Neural progenitor cell (in vitro differentiated cells): Measurements from ENCODE around the gene AVEN. TPM values are rescaled to one million over a fixed set of nuclear protein-coding genes. Genes with fewer than 3 reads are reported as not detected.

Experiments
- DNase-seq: peaks from one replicate; pipeline ENCODE4 v3.0.0-alpha.2; 2016; ENCODE audit warnings: low spot score
- H2AFZ ChIP-seq: fragments of 200-600 bp; sonication (generic); replicated peaks from 2 replicates; pipeline ENCODE4 v1.6.1; 2016; ENCODE audit warnings: antibody characterized with exemption
- H3F3A ChIP-seq: fragments of 200-600 bp; sonication (generic); 2 replicates; pipeline ENCODE4 v1.6.1; 2016; ENCODE audit warnings: antibody characterized with exemption, low read depth
- H3K27ac ChIP-seq: fragments of 200-600 bp; sonication (generic); 2 replicates; pipeline ENCODE4 v1.5.1; 2016; ENCODE audit warnings: mild to moderate bottlenecking
- H3K27me3 ChIP-seq: fragments of 200-600 bp; sonication (generic); 2 replicates; pipeline ENCODE4 v1.6.1; 2016; ENCODE audit warnings: mild to moderate bottlenecking, moderate library complexity
- H3K36me3 ChIP-seq: fragments of 200-600 bp; sonication (generic); 2 replicates; pipeline ENCODE4 v1.5.1; 2016
- H3K4me1 ChIP-seq: fragments of 200-600 bp; sonication (generic); 2 replicates; pipeline ENCODE4 v1.6.1; 2016; ENCODE audit warnings: mixed run types
- H3K4me2 ChIP-seq: fragments of 200-600 bp; sonication (generic); 2 replicates; pipeline ENCODE4 v1.6.1; 2016
- H3K4me3 ChIP-seq: fragments of 200-600 bp; sonication (generic); 2 replicates; pipeline ENCODE4 v1.5.1; 2016
- H3K79me2 ChIP-seq: fragments of 200-600 bp; sonication (generic); 2 replicates; pipeline ENCODE4 v1.6.1; 2016; ENCODE audit warnings: low read depth
- H3K9ac ChIP-seq: fragments of 200-600 bp; sonication (generic); 2 replicates; pipeline ENCODE4 v1.6.1; 2016
- H3K9me3 ChIP-seq: fragments of 200-600 bp; sonication (generic); 2 replicates; pipeline ENCODE4 v1.5.1; 2016; ENCODE audit warnings: low read depth
- H4K20me1 ChIP-seq: fragments of 200-600 bp; sonication (generic); 2 replicates; pipeline ENCODE4 v1.6.1; 2016; ENCODE audit warnings: low read depth
- H3K27ac Mint-ChIP-seq: 3 replicates; pipeline ENCODE4 v1.8.0; 2021; ENCODE audit warnings: mixed read lengths
- H3K27me3 Mint-ChIP-seq: 2 replicates; pipeline ENCODE4 v1.8.0; 2022; ENCODE audit warnings: low read depth, mild to moderate bottlenecking, inconsistent platforms, moderate library complexity, mixed read lengths; ENCODE audit not compliant: insufficient read depth
- H3K36me3 Mint-ChIP-seq: 3 replicates; pipeline ENCODE4 v1.8.0; 2021; ENCODE audit warnings: mixed read lengths
- H3K4me1 Mint-ChIP-seq: 3 replicates; pipeline ENCODE4 v1.8.0; 2021; ENCODE audit warnings: mixed read lengths
- H3K4me3 Mint-ChIP-seq: 3 replicates; pipeline ENCODE4 v1.8.0; 2021; ENCODE audit warnings: mild to moderate bottlenecking, moderate library complexity, mixed read lengths
- H3K9me3 Mint-ChIP-seq: 3 replicates; pipeline ENCODE4 v1.8.0; 2020; ENCODE audit warnings: mixed read lengths
- CTCF ChIP-seq: fragments of 200-600 bp; sonication (generic); IDR thresholded peaks from 2 replicates; pipeline ENCODE4 v1.5.1; 2017; ENCODE audit warnings: antibody characterized with exemption, mild to moderate bottlenecking
- EZH2 ChIP-seq: fragments of 200-600 bp; sonication (generic); IDR thresholded peaks from 2 replicates; pipeline ENCODE4 v1.6.1; 2017; ENCODE audit warnings: antibody characterized with exemption, mild to moderate bottlenecking, moderate library complexity
- EZH2phosphoT487 ChIP-seq: fragments of 200-600 bp; sonication (generic); IDR thresholded peaks from 2 replicates; pipeline ENCODE4 v1.6.1; 2017; ENCODE audit warnings: antibody characterized with exemption
- total RNA-seq: library from RNA; depleted of rRNA; stranded (reverse); fragments of >200 nt; gene quantifications from 2 replicates; pipeline ENCODE4 v1.2.3, GENCODE V29; 2015; ENCODE audit warnings: low replicate concordance

AVEN gene
- total RNA-seq, 1 donor from 2014 or later: 21.9 TPM

GRCh38 chr15:33923446-33923845, 115.6 kb downstream of the AVEN start:
- Histone ChIP-seq H3K27ac (no peak overlapping the region), H3K4me3 (no peak overlapping the region), H2AFZ (no peak overlapping the region), H3F3A (no peaks in the 10 kb centered on the region), H3K27me3 (no peaks in the 10 kb centered on the region), H3K9ac (no peak overlapping the region), H3K79me2 (no peaks in the 10 kb centered on the region), H4K20me1 (no peaks in the 10 kb centered on the region), H3K36me3 (no peaks in the 10 kb centered on the region), H3K4me1 (no peaks in the 10 kb centered on the region), H3K4me2 (no peak overlapping the region), H3K9me3 (no peaks in the 10 kb centered on the region)
- Mint-ChIP-seq H3K4me1 (peaks cover 3% of the 10 kb centered on the region), H3K36me3 (peaks cover 3% of the 10 kb centered on the region), H3K4me3 (no peak overlapping the region), H3K27ac (no peak overlapping the region), H3K27me3 (no peaks in the 10 kb centered on the region), H3K9me3 (peaks cover 2% of the 10 kb centered on the region)
- TF ChIP-seq EZH2phosphoT487 (no peak), EZH2 (no peak), CTCF (no peak)
- DNase-seq: no peak

- H3K27ac ChIP-seq: no peak overlapping the region
Observed at GRCh38 chr15:33915571-33916407, 123.2 kb downstream of the AVEN start.

GRCh38 chr15:33913459-33913858, 125.5 kb downstream of the AVEN start:
- peaks cover 10% of the 10 kb centered on the region for H3K79me2 ChIP-seq
- H3K9ac ChIP-seq: no peak overlapping the region
- H3K4me1 ChIP-seq: peaks cover 16% of the 10 kb centered on the region
- no peak overlapping the region for H2AFZ ChIP-seq
- no peaks in the 10 kb centered on the region for H4K20me1 ChIP-seq
- H3K27me3 ChIP-seq: no peaks in the 10 kb centered on the region
- Mint-ChIP-seq H3K36me3 (peaks cover 4% of the 10 kb centered on the region), H3K4me1 (peaks cover 19% of the 10 kb centered on the region), H3K27ac (no peak overlapping the region), H3K4me3 (no peak overlapping the region), H3K9me3 (no peaks in the 10 kb centered on the region), H3K27me3 (no peaks in the 10 kb centered on the region)
- DNase-seq: no peak
- no peak overlapping the region for H3K27ac ChIP-seq
- H3K36me3 ChIP-seq: no peaks in the 10 kb centered on the region
- H3K9me3 ChIP-seq: no peaks in the 10 kb centered on the region
- no peaks in the 10 kb centered on the region for H3F3A ChIP-seq
- H3K4me2 ChIP-seq: no peak overlapping the region
- TF ChIP-seq EZH2: no peak
- no peak for TF ChIP-seq EZH2phosphoT487
- TF ChIP-seq CTCF: no peak
- no peak overlapping the region for H3K4me3 ChIP-seq

More at GRCh38 chr15:33915571-33916407, 123.2 kb downstream of the AVEN start:
- TF ChIP-seq EZH2phosphoT487: no peak
- no peak for TF ChIP-seq EZH2
- Mint-ChIP-seq H3K36me3 (peaks cover 4% of the 10 kb centered on the region), H3K27me3 (no peaks in the 10 kb centered on the region), H3K4me1 (peaks cover 14% of the 10 kb centered on the region), H3K9me3 (no peaks in the 10 kb centered on the region), H3K27ac (peak overlapping the region; percentile 44), H3K4me3 (peak overlapping the region; percentile 48)
- no peaks in the 10 kb centered on the region for H3K9me3 ChIP-seq
- peaks cover 10% of the 10 kb centered on the region for H3K79me2 ChIP-seq
- H3F3A ChIP-seq: no peaks in the 10 kb centered on the region
- no peaks in the 10 kb centered on the region for H3K36me3 ChIP-seq
- DNase-seq: peak; percentile 13
- no peak overlapping the region for H3K4me3 ChIP-seq
- no peak overlapping the region for H3K9ac ChIP-seq
- H3K4me1 ChIP-seq: peaks cover 16% of the 10 kb centered on the region
- H4K20me1 ChIP-seq: no peaks in the 10 kb centered on the region
- no peaks in the 10 kb centered on the region for H3K27me3 ChIP-seq
- H2AFZ ChIP-seq: peak overlapping the region; percentile 17
- peak overlapping the region; percentile 13 for H3K4me2 ChIP-seq

- Mint-ChIP-seq H3K4me3 (no peak overlapping the region), H3K27ac (no peak overlapping the region)
Observed at GRCh38 chr15:33912326-33912725, 126.7 kb downstream of the AVEN start.

More at GRCh38 chr15:33912326-33912725, 126.7 kb downstream of the AVEN start:
- no peaks in the 10 kb centered on the region for H3K9me3 ChIP-seq
- no peaks in the 10 kb centered on the region for H3K27me3 Mint-ChIP-seq
- H2AFZ ChIP-seq: no peak overlapping the region
- no peak for DNase-seq
- H3K27ac ChIP-seq: no peak overlapping the region
- peaks cover 23% of the 10 kb centered on the region for H3K4me1 Mint-ChIP-seq
- no peaks in the 10 kb centered on the region for H3K27me3 ChIP-seq
- H3F3A ChIP-seq: no peaks in the 10 kb centered on the region
- H4K20me1 ChIP-seq: no peaks in the 10 kb centered on the region
- H3K4me3 ChIP-seq: no peak overlapping the region
- H3K9ac ChIP-seq: no peak overlapping the region
- H3K36me3 ChIP-seq: no peaks in the 10 kb centered on the region
- no peak overlapping the region for H3K4me2 ChIP-seq
- peaks cover 16% of the 10 kb centered on the region for H3K4me1 ChIP-seq
- no peaks in the 10 kb centered on the region for H3K9me3 Mint-ChIP-seq
- peaks cover 4% of the 10 kb centered on the region for H3K36me3 Mint-ChIP-seq
- TF ChIP-seq CTCF (no peak), EZH2 (no peak), EZH2phosphoT487 (no peak)
- H3K79me2 ChIP-seq: peaks cover 10% of the 10 kb centered on the region
